HEK293 (cell line): ENCODE measurements around the gene PITPNB.

Source experiments
- CTCF ChIA-PET: fragments of 350-600 bp; formaldehyde crosslinking; extraction: SDS; loops from one replicate; lab custom pipeline; 2021; ENCODE audit warnings: antibody characterized with exemption; lab: Yijun Ruan, JAX
- POLR2A ChIA-PET: fragments of 300-600 bp; formaldehyde crosslinking; extraction: SDS; loops from one replicate; lab custom pipeline; 2020; ENCODE audit warnings: antibody characterized with exemption, inconsistent platforms; lab: Yijun Ruan, JAX
- H3K27ac ChIP-seq: fragments of 200-500 bp; sonication (Bioruptor generic); 2 replicates; pipeline ENCODE4 v1.5.1; 2014; ENCODE audit warnings: low read depth, low read length, control low read depth, inconsistent platforms; ENCODE audit errors: extremely low read depth
- H3K36me3 ChIP-seq, 2 experiments: fragments of 200-500 bp in 1 of 2; sonication (Bioruptor generic) in 1 of 2; 1 replicate in 1 of 2; 2 replicates in 1 of 2; pipeline ENCODE4 v1.5.1; 2014 to 2017; ENCODE audit warnings: inconsistent platforms in 2 of 2, low read length in 2 of 2; ENCODE audit not compliant: control insufficient read depth in 2 of 2, insufficient read depth in 1 of 2
- H3K4me1 ChIP-seq: fragments of 200-500 bp; sonication (Bioruptor generic); 2 replicates; pipeline ENCODE4 v1.5.1; 2014; ENCODE audit warnings: mild to moderate bottlenecking, low read length, inconsistent platforms; ENCODE audit not compliant: control insufficient read depth, insufficient read depth
- H3K4me3 ChIP-seq: 2 replicates; pipeline ENCODE4 v1.5.1; 2011; ENCODE audit warnings: low read depth, mild to moderate bottlenecking, control low read depth, low read length, moderate library complexity
- H3K9me3 ChIP-seq: fragments of 200-500 bp; sonication (Bioruptor generic); 2 replicates; pipeline ENCODE4 v1.5.1; 2014; ENCODE audit warnings: low read depth, low read length, inconsistent platforms; ENCODE audit not compliant: control insufficient read depth, insufficient read depth
- ATF2 ChIP-seq: fragments of 450-650 bp; formaldehyde crosslinking; IDR thresholded peaks from 2 replicates; pipeline ENCODE4 v1.5.1; 2016; ENCODE audit warnings: missing biosample characterization, missing genetic modification characterization, low read depth
- KLF1 ChIP-seq: fragments of 450-650 bp; formaldehyde crosslinking; IDR thresholded peaks from 2 replicates; pipeline ENCODE4 v1.5.1; 2016; ENCODE audit warnings: missing biosample characterization, missing genetic modification characterization
- KLF9 ChIP-seq: fragments of 450-650 bp; formaldehyde crosslinking; IDR thresholded peaks from 2 replicates; pipeline ENCODE4 v1.5.1; 2016; ENCODE audit warnings: missing biosample characterization, missing genetic modification characterization, low read depth
- PBX3 ChIP-seq: sonication (generic); formaldehyde crosslinking; IDR thresholded peaks from 2 replicates; pipeline ENCODE4 v1.8.1; 2022; ENCODE audit warnings: mild to moderate bottlenecking, moderate library complexity, missing genetic modification reagents
- SETDB1 ChIP-seq: IDR thresholded peaks from one replicate; pipeline ENCODE4 v1.6.1; 2017; ENCODE audit warnings: mild to moderate bottlenecking, low read length, moderate library complexity, mixed read lengths; ENCODE audit not compliant: insufficient read length
- TCF7L2 ChIP-seq: IDR thresholded peaks from 2 replicates; pipeline ENCODE4 v1.6.1; 2011; ENCODE audit warnings: low read depth, mild to moderate bottlenecking, inconsistent platforms, low read length, moderate library complexity, borderline replicate concordance
- TRIM28 ChIP-seq: IDR thresholded peaks from 2 replicates; pipeline ENCODE4 v1.6.1; 2011; ENCODE audit warnings: low read length, control low read depth, borderline replicate concordance
- TSHZ1 ChIP-seq: fragments of 450-650 bp; formaldehyde crosslinking; IDR thresholded peaks from 2 replicates; pipeline ENCODE4 v1.5.1; 2016; ENCODE audit warnings: missing biosample characterization, missing genetic modification characterization, borderline replicate concordance
- WT1 ChIP-seq: fragments of 450-650 bp; formaldehyde crosslinking; IDR thresholded peaks from 2 replicates; pipeline ENCODE4 v1.5.1; 2016; ENCODE audit warnings: missing biosample characterization, missing genetic modification characterization
- ZBTB11 ChIP-seq: fragments of 450-650 bp; formaldehyde crosslinking; conservative IDR thresholded peaks from 2 replicates; pipeline ENCODE4 v1.5.1; 2016; ENCODE audit warnings: low read depth, missing biosample characterization, missing genetic modification characterization
- ZBTB21 ChIP-seq: fragments of 450-650 bp; formaldehyde crosslinking; IDR thresholded peaks from 2 replicates; pipeline ENCODE4 v1.5.1; 2017; ENCODE audit warnings: missing biosample characterization, missing genetic modification characterization
- ZBTB7A ChIP-seq: fragments of 450-650 bp; formaldehyde crosslinking; IDR thresholded peaks from 2 replicates; pipeline ENCODE4 v1.5.1; 2016; ENCODE audit warnings: low read depth, missing biosample characterization, missing genetic modification characterization
- ZNF132 ChIP-seq: fragments of 450-650 bp; formaldehyde crosslinking; IDR thresholded peaks from 2 replicates; pipeline ENCODE4 v1.5.1; 2017; ENCODE audit warnings: missing biosample characterization, missing genetic modification characterization, borderline replicate concordance
- ZNF146 ChIP-seq: fragments of 450-650 bp; formaldehyde crosslinking; IDR thresholded peaks from 2 replicates; pipeline ENCODE4 v1.5.1; 2016; ENCODE audit warnings: missing biosample characterization, missing genetic modification characterization
- ZNF155 ChIP-seq: fragments of 450-650 bp; formaldehyde crosslinking; IDR thresholded peaks from 2 replicates; pipeline ENCODE4 v1.5.1; 2016; ENCODE audit warnings: missing biosample characterization, missing genetic modification characterization
- ZNF341 ChIP-seq: fragments of 450-650 bp; formaldehyde crosslinking; IDR thresholded peaks from 2 replicates; pipeline ENCODE4; 2016; ENCODE audit warnings: low read depth, missing biosample characterization, missing genetic modification characterization
- ZNF350 ChIP-seq: fragments of 450-650 bp; formaldehyde crosslinking; IDR thresholded peaks from 2 replicates; pipeline ENCODE4 v1.5.0; 2017; ENCODE audit warnings: missing biosample characterization, mild to moderate bottlenecking, missing genetic modification characterization
- ZNF37A ChIP-seq: fragments of 450-650 bp; IDR thresholded peaks from 2 replicates; pipeline ENCODE4 v1.5.1; 2018; ENCODE audit warnings: missing biosample characterization, missing genetic modification characterization
- ZNF501 ChIP-seq: fragments of 450-650 bp; formaldehyde crosslinking; IDR thresholded peaks from 2 replicates; pipeline ENCODE4 v1.5.1; 2016; ENCODE audit warnings: missing biosample characterization, missing genetic modification characterization
- ZNF610 ChIP-seq: fragments of 450-650 bp; formaldehyde crosslinking; IDR thresholded peaks from 2 replicates; pipeline ENCODE4 v1.5.1; 2016; ENCODE audit warnings: missing biosample characterization, missing genetic modification characterization, borderline replicate concordance
- ZNF624 ChIP-seq: fragments of 450-650 bp; formaldehyde crosslinking; IDR thresholded peaks from 2 replicates; pipeline ENCODE4 v1.5.1; 2017; ENCODE audit warnings: missing biosample characterization, missing genetic modification characterization
- ZNF677 ChIP-seq: fragments of 450-650 bp; IDR thresholded peaks from 2 replicates; pipeline ENCODE4 v1.5.0; 2018; ENCODE audit warnings: missing biosample characterization, mild to moderate bottlenecking, missing genetic modification characterization, moderate library complexity
- ZNF768 ChIP-seq: fragments of 450-650 bp; formaldehyde crosslinking; IDR thresholded peaks from 2 replicates; pipeline ENCODE4 v1.5.1; 2018; ENCODE audit warnings: missing biosample characterization, mild to moderate bottlenecking, missing genetic modification characterization
- ZNF777 ChIP-seq: fragments of 450-650 bp; formaldehyde crosslinking; IDR thresholded peaks from 2 replicates; pipeline ENCODE4 v1.5.1; 2017; ENCODE audit warnings: missing biosample characterization, missing genetic modification characterization, borderline replicate concordance

PITPNB gene

GRCh38 chr22:27823221-27823620, 95.8 kb downstream of the PITPNB start:
- ChIA-PET POLR2A (no interaction called here), CTCF (interaction anchor here (0.6 to 0.8 kb wide), 2 partner anchors 23 to 1146 kb away, joined by 3 to 4 read pairs; no protein-coding TSS in a partner anchor)
- Histone ChIP-seq H3K36me3 (no peaks in the 10 kb centered on the region), H3K9me3 (no peaks in the 10 kb centered on the region), H3K4me3 (no peak overlapping the region), H3K27ac (no peak overlapping the region), H3K4me1 (no peaks in the 10 kb centered on the region)
- TF ChIP-seq ZNF132 (tag by site-specific recombination) = no peak
- TF ChIP-seq ZNF37A (tag by site-specific recombination) = no peak
- no peak for TF ChIP-seq ZBTB11 (tag by site-specific recombination)
- TF ChIP-seq ATF2 (tag by site-specific recombination) = no peak
- TF ChIP-seq TSHZ1 (tag by site-specific recombination) = no peak
- no peak for TF ChIP-seq ZNF350 (tag by site-specific recombination)
- no peak for TF ChIP-seq ZNF610
- peak; percentile 47 for TF ChIP-seq SETDB1
- TF ChIP-seq ZNF146 (tag by site-specific recombination) = peak; percentile 57; the same call in 1 of the 2 replicates
- TF ChIP-seq ZNF501 (tag by site-specific recombination) = no peak

- no peaks in the 10 kb centered on the region for H3K9me3 ChIP-seq
- H3K4me3 ChIP-seq = no peak overlapping the region
- ChIA-PET POLR2A (no interaction called here), CTCF (interaction anchor here (0.6 to 0.8 kb wide), 3 partner anchors 44 to 320 kb away, joined by 3 read pairs; no protein-coding TSS in a partner anchor)
- no peaks in the 10 kb centered on the region for H3K4me1 ChIP-seq
- H3K36me3 ChIP-seq = no peaks in the 10 kb centered on the region
- H3K27ac ChIP-seq = no peak overlapping the region
- no peak for TF ChIP-seq ZNF341 (tag by site-specific recombination)
- no peak for TF ChIP-seq ZNF624
- TF ChIP-seq ZBTB7A (tag by site-specific recombination) = no peak
- no peak for TF ChIP-seq WT1
- TF ChIP-seq ZNF155 (tag by site-specific recombination) = no peak
- TF ChIP-seq ZBTB21 (tag by site-specific recombination) = no peak
- no peak for TF ChIP-seq TRIM28
- no peak for TF ChIP-seq ZNF768 (tag by site-specific recombination)
- TF ChIP-seq KLF1 (tag by site-specific recombination) = no peak
- TF ChIP-seq ZNF777 (tag by site-specific recombination) = no peak
- no peak for TF ChIP-seq PBX3 (CRISPR knock-in tag)
- no peak for TF ChIP-seq KLF9 (tag by site-specific recombination)
- no peak for TF ChIP-seq ZNF677 (tag by site-specific recombination)
- no peak for TF ChIP-seq TCF7L2
Measured at GRCh38 chr22:27820896-27821866, 97.9 kb downstream of the PITPNB start.
